ENCODE results near the gene SEMA3G.

GRCh38 chr3:52494445-52494844 lies 49.5 kb upstream of the SEMA3G start:
- TF ChIP-seq CTCF (conservative IDR thresholded peaks at IDR 0.05) (no peak), ZFX (IDR thresholded peaks at IDR 0.05) (no peak)

Data from C4-2B (cell line).